ENCODE measurements around the gene DPYD.

- no peak for TF ChIP-seq POLR2A (IDR thresholded peaks at IDR 0.05; ENCODE audit: low read length)
- TF ChIP-seq GATA1 (IDR thresholded peaks at IDR 0.05; ENCODE audit: low read depth, low read length), result no peak
Observed at GRCh38 chr1:97105531-97105930, 815.3 kb downstream of the DPYD start.
